RCC 7860 (cell line): ENCODE results near the gene HTN1.
"Not testable (repeated sequence)": the region's sequence is repeated elsewhere in the genome, so short reads cannot be mapped to it uniquely, and the experiment has no call there.

ENCODE experiments used
- DNase-seq: peaks from one replicate; pipeline ENCODE4 v3.0.0-alpha.2; 2015; ENCODE audit warnings: low spot score
- FAIRE-seq: peaks from 2 replicates; lab custom pipeline; 2012; peaks lifted over from hg19 to GRCh38; lab: Jason Lieb, UNC

HTN1 gene

DNA sequence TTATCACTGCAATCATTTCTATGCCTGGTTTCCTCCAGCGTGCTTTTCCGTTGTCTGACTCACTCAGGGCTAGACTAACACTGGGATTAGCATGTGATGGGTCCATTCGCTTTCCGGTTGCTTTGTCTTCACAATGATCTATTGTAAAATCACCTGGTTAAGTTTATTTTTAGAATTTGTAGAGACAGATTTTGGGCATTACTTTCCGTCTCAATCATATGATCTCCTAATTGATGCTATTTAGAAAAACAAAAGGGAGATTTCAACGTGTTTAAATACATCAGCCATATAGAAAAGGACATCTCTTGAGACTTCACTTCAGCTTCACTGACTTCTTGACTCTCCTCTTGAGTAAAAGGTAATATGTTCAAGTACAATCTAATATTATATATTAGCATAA lies at the start of gene HTN1:
TSS of gene HTN1 (plus strand) at position 301 of the 400 bp plus-strand sequence. CDS start 2,639 bp downstream, outside the sequence.
- DNase-seq, FAIRE-seq: not testable (repeated sequence)

DNA sequence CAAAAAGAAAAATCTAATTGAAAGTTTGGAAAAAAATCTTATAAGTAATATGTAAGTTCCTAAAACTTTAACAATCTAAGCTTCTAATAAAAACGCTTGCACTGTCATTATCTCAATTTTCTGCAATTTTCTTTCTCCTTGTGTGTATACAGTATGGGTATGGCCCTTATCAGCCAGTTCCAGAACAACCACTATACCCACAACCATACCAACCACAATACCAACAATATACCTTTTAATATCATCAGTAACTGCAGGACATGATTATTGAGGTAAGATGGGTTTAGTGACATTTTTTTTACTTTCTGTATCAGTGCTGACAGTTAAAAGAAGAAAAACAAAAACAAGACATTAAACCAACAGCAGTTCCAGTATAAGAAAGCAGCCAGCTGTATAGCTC lies 49.5 kb upstream of the HTN1 start:
- no peak for DNase-seq
- FAIRE-seq: no peak

DNA sequence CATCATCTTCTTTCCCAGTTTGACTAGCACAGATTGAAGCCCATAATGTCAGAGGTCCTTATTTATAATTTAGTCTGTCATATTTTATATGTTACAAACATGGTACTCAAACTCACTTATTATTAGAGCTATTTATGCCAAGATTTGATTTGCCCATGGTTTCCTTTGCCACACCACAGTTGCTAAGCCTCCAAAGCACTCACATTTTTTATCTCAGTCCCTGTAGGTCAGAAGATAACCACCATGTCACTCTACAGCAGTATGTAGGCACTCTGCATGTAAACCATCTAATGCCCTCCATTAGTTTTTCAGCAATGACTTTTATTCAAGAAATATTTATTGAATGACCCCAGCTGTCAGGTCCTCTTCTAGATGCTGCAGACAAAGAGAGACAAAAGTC lies 47.7 kb upstream of the HTN1 start:
- no peak for FAIRE-seq

DNA sequence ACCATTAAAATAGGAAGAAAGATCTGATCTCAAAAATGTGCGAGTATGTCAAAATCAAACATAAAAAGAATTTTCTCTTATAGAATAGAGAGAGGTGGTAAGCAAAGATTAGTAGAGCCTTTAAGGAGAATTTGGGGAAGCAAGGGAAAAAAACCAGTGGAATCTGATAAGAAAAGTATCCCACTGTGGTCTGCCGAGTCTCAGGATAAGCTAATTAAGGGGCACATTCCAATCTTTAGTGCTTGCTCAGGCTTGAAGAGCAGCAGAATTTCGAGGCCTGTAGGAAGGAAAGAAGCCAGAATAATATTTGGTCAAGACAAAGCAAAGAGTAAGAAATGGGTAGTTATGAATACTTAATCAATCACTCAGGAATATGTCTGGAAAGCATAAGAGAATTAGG lies 41.5 kb upstream of the HTN1 start:
- no peak for DNase-seq
- no peak for FAIRE-seq

More for the DNA sequence above, 47.7 kb upstream of the HTN1 start:
- DNase-seq: no peak

DNA sequence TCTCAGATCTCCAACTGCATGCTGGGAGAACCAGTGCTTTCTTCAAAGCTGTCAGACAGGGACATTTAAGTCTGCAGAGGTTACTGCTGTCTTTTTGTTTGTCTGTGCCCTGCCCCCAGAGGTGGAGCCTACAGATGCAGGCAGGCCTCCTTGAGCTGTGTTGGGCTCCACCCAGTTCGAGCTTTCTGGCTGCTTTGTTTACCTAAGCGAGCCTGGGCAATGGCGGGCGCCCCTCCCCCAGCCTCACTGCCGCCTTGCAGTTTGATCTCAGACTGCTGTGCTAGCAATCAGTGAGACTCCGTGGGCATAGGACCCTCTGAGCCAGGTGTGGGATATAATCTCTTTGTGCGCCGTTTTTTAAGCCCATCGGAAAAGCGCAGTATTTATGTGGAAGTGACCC lies 31.2 kb upstream of the HTN1 start:
- FAIRE-seq: not testable (repeated sequence)

DNA sequence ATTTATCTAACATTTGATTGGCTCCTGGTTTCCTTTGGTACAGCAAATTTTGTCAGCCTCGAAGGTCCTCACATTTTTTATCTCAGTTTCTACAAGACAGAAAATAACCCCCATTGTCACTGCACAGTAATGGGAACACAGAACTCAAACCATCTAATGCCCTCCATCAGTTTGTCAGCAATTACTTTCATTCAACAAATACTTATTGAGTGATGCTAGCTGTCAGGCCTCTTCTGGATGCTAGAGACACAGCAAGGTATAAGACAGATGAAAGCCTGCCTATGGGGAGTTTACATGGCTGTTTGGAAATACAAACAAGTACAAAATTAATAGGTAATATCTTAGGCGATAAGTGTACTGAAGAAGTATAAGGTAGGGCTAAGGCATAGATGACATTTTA lies 27.0 kb upstream of the HTN1 start:
- DNase-seq: no peak
- no peak for FAIRE-seq

More for the DNA sequence above, 31.2 kb upstream of the HTN1 start:
- not testable (repeated sequence) for DNase-seq

DNA sequence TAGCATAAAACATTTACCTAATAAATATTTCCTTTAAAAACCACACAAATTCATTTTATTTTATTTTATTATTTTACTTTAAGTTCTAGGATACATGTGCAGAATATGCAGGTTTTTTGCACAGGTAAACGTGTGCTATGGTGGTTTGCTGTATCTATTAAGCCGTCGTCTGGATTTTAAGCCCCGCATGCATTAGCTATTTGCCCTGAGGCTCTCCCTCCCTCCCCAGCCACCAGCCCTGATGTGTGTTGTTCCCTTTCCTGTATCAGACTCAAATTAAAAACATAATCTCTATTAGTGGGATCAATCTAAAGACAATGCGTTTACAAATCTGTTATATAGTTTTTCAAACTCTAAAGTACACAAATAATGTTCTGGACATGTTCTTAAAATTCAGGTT lies 23.2 kb upstream of the HTN1 start:
- FAIRE-seq (no peak), DNase-seq (no peak)

DNA sequence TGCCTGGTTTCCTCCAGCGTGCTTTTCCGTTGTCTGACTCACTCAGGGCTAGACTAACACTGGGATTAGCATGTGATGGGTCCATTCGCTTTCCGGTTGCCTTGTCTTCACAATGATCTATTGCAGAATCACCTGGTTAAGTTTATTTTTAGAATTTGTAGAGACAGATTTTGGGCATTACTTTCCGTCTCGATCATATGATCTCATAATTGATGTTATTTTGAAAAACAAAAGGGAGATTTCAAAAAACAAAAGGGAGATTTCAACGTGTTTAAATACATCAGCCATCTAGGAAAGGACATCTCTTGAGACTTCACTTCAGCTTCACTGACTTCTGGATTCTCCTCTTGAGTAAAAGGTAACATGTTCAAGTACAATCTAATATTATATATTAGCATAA lies 22.1 kb upstream of the HTN1 start, which contains the start of gene HTN3:
TSS of gene HTN3 (plus strand) at position 301 of the 400 bp plus-strand sequence. CDS start 2,282 bp downstream, outside the sequence.
- not testable (repeated sequence) for DNase-seq, FAIRE-seq

DNA sequence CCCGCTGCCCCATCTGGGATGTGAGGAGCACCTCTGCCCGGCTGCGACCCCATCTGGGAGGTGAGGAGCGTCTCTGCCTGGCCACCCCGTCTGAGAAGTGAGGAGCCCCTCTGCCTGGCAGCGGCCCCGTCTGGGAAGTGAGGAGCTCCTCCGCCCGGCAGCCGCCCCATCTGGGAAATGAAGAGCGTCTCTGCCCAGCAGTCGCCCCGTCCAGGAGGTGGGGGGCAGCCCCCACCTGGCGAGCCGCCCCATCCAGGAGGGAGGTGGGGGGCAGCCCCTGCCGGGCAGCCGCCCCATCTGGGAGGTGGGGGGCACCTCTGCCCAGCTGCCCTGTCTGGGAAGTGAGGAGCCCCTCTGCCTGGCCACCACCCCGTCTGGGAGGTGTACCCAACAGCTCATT lies 12.7 kb upstream of the HTN1 start:
- FAIRE-seq, DNase-seq: not testable (repeated sequence)

DNA sequence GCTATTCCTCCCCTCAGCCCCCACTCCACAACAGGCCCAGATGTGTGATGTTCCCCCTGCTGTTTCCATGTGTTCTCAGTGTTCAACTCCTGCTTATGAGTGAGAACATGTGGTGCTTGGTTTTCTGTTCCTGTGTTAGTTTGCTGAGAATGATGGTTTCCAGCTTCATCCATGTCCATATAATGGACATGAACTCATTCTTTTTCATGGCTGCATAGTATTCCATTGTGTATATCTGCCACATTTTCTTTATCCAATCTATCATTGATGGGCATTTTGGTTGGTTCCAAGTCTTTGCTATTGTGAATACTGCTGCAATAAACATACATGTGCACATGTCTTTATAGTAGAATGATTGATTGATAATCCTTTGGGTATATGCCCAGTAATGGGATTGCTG lies 10.3 kb upstream of the HTN1 start:
- not testable (repeated sequence) for DNase-seq, FAIRE-seq

DNA sequence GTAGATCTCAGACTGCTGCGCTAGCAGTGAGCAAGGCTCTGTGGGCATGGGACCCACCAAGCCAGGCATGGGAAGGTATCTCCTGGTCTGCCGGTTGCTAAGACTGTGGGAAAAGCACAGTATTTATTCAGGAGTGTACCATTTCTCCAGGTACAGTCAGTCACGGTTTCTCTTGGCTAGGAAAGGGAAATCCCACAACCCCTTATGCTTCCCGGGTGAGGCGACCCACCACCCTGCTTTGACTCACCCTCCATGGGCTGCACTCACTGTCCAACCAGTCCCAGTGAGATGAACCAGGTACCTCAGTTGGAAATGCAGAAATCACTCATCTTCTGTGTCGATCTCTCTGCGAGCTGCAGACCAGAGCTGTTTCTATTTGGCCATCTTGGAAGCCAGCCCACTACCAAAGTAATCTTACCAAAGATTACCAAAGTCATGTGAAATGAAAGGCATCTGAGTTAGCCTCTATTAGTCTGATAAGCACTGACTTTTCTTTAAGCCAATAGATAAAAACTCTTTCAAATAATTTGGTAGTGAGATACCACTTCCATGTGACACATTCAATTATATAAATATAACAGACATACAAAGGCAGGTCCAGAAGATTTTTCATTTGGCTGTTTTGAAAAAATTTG lies 8.5 kb upstream of the HTN1 start:
- DNase-seq (no peak), FAIRE-seq (no peak)

DNA sequence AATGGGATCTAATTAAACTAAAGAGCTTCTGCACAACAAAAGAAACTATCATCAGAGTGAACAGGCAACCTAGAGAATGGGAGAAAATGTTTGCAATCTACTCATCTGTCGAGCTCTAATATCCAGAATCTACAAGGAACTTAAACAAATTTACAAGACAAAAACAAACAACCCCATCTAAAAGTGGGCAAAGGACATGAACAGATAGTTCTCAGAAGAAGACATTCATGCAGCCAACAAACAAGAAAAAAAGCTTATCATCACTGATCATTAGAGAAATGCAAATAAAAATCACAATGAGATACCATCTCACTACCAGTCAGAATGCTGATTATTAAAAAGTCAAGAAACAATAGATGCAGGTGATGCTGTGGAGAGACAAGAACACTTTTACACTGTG lies 6.3 kb downstream of the HTN1 start:
- not testable (repeated sequence) for FAIRE-seq, DNase-seq

DNA sequence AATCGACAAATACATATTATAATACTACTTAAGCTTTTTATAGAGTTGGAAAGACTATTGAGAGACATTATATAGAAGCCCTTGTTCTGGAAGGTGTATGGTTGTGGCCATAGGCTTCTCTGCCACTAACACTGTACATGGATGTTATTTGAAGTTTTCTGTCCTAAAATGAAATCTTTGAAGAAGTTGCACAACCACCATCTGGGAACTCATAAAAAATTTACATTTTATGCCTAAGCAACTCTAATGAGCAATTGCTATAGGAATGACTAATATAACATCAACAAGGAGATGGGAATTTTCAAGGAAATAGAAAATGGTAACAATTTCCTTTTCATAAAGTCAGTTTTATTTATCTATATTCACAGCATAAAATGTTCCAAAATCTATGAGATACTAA lies 7.4 kb downstream of the HTN1 start:
- DNase-seq (no peak), FAIRE-seq (no peak)

DNA sequence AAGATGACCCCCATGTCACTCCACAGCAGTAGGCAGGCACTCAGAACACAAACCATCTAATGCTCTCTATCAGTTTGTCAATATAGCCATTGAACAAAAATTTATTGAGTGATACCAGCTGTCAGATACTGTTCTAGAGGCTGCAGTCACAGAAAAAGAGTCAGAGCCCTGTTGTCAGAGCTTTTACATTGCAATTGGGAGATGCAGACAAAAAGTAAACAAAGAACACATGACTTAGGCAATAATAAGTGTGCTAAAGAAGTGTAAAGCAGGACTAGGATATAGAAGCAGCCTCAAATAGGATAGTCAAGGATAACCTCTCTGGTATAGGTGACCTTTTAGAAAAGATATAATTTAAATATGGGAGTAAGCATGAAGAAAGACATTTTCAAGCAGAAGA lies 8.9 kb downstream of the HTN1 start:
- no peak for FAIRE-seq
- DNase-seq: no peak

DNA sequence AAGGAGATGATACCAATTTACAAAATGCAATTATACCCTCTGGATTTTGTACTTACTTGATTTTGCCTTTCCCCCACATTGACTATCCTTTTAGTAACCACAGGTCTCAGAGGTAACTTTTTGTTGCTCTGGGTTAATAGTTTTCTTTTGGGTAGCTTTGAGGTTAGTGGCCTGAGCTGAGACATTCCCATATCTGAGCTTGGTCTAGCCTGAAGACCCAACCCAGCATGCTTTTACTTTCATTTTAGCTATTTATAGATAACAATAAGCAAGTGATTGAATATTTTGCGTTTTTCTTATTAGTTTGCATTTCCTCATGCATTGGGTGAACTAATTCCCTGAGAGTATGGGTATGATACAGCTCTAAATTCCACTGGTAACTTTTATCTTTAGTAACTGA lies 11.8 kb downstream of the HTN1 start:
- no peak for FAIRE-seq
- no peak for DNase-seq

DNA sequence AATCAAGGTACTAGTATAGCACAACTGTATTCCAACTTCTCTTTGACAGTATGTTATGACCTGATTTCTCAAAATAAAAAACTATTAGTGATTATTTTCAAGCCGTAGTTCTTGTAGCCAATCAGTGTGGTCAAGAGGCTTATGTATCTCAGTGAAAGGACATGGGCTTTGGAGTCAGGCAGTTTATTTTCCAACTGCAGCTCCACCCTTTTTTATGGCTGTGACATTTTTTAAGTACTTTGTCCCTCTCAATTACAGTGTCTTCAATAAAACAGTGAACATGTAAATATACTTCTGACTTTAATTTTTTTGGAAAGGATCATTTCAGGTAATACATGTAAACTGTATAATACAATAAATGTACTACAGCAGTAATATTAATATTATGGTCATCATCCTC lies 30.0 kb downstream of the HTN1 start:
- DNase-seq: no peak
- no peak for FAIRE-seq

DNA sequence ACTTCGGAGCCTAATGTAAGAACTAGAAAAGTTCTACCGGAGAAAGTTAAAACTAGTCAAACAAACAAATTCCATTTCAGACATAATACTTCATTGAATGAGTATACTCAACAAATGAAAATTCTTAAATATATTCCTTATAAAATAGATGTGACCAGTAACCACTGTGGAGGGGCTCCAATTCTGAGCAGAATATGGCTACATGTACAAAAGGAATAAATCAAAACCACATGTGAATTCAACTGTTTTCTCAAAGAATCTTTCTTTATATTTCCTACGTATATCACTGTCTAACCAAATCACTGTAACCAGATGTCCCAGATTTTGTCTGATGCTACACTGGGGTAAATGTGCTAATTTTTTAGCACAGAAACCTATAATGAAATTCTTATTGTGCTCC lies 49.0 kb downstream of the HTN1 start:
- DNase-seq: no peak
- FAIRE-seq: no peak
